GM18507 (cell line): ENCODE data around the gene ZNF710.

ENCODE experiments used
- DNase-seq: peaks from one replicate; pipeline ENCODE4 v3.0.0; 2011; ENCODE audit warnings: low read depth; ENCODE audit not compliant: insufficient read length; ENCODE audit errors: extremely low spot score
- FAIRE-seq: peaks from 2 replicates; lab custom pipeline; 2011; peaks lifted over from hg19 to GRCh38; lab: Jason Lieb, UNC

ZNF710 gene

DNA sequence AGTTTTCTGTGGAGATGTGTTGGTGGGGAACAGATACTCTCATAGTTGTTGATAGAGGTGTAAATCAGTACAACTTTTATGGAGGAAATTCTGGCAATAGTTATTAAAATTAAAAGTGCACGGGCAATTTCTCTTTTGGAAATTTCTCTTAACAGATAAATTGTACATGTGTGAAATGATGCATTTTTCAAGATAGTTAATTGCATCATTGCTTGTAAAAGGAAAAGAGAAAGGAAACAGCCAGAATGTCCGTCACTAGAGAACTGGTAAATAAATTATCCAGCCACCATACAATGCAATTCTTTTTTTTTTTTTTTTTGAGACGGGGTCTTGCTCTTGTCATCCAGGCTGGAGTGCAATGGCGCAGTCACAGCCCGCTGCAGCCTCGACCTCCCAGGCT lies 14.2 kb downstream of the ZNF710 start:
- FAIRE-seq: no peak
- no peak for DNase-seq

DNA sequence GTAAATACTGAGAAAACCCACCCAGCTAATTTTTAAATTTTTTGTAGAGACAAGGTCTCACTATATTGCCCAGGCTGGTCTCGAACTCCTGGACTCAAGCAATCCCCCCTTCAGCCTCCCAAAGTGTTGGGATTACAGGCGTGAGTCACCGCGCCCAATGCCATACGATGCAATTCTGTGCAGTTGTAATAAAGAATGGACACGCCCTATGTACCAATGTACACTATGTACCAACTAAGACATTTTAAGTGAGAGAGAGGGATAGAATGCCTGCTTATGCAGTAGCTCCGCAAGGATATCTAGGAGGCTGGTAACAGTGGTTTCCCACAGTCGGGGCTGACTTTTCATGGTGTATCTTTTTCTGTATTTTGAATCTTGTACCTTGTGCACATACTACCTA lies 14.6 kb downstream of the ZNF710 start:
- DNase-seq: no peak
- FAIRE-seq: no peak

DNA sequence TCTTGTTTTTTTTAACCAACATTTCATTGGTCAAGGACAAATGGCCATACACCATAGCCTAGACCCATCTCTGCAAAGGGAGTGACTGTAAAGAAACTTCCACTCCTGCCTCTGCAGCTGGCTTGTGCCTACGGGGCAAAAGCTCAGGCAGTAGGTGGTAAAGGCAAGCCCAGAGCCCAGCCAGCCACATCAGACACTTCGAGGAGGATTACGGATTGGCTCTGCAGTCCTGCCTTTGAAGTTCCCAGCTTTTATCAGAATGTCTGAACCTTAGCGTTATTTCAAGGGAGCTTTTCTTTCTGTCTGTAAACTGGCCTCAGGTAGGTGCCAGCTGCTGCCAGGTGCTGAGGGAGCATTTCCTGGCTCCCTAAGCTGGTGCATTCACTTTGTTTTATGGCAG lies 15.6 kb downstream of the ZNF710 start:
- DNase-seq: no peak
- no peak for FAIRE-seq

DNA sequence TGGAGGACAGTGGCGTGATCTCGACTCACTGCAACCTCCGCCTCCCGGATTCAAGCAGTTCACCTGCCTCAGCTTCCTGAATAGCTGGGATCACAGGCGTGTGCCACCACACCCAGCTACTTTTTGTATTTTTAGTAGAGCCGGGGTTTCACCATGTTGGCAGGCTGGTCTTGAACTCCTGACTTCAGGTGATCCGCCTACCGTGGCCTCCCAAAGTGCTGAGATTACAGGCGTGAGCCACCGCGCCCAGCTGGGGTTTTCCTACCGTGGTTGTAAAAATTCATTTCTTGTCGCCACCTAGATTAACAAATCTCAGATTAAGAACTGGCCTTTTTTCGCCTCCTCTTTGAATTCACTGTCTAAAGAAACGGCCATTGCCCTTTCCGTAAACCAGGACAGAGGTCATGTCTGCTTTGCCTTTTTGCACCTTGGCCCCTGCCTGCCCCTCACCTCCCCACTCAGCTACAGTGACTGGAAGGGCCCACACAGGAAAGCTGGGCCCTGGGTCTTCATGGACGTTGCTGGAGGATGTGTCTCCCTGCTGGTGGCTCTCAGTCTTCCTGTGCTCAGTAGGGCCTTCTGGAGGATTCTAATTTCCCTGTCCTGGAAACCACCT lies 17.2 kb downstream of the ZNF710 start:
- no peak for FAIRE-seq
- DNase-seq: no peak

DNA sequence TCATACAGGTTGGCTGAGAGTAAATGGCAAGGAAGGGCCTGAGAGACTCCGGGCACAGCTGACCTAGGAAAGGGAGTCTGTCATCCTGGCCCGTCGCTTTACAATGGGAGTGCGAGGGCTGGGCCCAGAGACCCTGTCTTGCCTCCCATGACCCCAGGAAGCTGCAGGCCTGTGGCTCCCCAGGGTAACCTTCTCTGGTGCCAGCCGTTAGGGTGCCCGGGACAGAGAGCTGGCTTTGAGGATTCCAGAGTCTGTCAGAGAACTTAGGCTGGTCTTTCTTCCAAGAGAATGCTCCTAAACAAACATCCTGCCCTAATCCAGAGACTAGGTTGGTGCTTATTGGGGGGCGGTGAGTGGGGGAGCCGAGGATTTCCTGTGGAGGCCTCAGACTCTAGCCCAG lies 18.5 kb downstream of the ZNF710 start:
- no peak for DNase-seq
- FAIRE-seq: no peak

DNA sequence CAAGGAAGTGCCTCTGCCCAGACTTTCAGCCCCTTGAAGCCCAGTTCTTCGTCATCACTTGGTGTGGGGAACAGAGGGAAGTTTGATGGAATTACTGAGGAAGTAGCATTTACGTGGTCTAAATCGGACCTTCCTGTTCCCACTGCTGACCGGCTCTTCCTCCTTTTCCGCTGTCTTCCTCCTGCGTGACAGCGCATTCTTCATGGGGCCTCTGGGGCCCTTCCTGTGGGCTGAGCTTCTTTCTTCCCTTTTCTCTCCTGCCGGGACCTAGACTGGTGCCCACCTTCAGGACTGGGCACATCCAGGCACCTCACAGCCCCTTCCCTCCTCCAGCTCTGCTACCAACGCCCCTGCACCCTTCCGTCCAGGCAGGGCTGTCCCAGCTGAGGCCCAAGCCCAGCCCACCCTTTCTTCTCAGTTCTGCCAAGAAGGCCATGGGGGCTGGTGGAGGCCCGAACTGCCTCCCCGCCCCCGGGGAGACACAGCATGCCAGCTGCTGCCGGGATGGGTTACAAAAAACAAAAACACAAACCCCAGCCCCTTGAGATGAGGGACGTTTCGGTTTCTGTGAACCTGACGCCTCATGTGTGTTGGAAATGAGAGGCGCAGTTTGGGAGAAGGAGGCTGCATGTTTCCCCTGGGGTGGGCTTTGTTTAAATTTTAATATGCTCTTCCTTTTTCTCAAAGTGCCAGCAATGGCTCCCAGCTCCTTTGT lies 19.1 kb downstream of the ZNF710 start:
- no peak for FAIRE-seq
- DNase-seq: no peak

DNA sequence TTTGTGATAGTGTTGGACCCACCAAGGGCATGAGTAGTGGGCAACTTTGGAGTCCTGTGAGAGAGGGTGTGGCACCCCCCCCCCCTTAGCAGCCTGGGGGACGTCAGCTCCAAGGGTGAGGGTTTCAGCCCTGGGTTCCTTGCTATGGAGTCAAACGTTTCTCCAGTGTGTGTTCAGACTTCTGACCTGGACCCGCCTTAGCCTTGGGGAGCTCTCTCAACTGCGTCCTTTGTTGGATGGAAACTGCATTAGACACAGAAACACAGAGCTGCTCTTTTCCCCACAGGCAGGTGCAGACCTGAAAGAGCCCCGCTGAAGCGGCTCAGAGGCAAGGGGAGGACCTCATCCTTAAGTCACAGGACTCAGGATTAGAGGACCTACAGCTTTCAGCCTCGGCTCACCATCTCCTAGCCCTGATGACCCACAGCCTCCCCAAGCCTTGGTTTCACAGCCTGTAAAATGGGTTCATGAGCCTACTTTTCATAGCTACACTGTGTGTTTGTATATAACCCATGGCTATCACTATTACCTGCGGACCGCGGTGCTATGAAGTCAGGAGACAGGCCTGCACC lies 19.9 kb downstream of the ZNF710 start:
- DNase-seq (no peak), FAIRE-seq (no peak)

DNA sequence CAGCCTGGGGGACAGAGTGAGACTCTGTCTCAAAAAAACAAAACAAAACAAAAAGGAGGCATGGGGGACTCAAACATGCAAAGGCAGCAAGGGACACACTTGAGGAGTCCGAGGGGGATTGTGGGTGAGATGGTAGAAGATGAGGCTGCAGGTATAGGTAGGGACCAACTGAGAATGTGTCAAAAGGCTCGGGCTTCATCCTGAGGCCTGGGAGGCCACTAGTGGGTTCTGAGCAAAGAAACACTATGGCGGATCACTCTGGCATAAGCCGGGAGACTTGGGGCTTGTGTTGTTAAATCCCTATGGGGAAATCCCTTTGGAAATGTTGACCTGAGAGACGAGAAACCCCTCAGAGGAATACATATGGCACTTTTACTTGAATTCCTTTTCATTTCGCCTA lies 21.2 kb downstream of the ZNF710 start:
- DNase-seq (no peak), FAIRE-seq (no peak)

DNA sequence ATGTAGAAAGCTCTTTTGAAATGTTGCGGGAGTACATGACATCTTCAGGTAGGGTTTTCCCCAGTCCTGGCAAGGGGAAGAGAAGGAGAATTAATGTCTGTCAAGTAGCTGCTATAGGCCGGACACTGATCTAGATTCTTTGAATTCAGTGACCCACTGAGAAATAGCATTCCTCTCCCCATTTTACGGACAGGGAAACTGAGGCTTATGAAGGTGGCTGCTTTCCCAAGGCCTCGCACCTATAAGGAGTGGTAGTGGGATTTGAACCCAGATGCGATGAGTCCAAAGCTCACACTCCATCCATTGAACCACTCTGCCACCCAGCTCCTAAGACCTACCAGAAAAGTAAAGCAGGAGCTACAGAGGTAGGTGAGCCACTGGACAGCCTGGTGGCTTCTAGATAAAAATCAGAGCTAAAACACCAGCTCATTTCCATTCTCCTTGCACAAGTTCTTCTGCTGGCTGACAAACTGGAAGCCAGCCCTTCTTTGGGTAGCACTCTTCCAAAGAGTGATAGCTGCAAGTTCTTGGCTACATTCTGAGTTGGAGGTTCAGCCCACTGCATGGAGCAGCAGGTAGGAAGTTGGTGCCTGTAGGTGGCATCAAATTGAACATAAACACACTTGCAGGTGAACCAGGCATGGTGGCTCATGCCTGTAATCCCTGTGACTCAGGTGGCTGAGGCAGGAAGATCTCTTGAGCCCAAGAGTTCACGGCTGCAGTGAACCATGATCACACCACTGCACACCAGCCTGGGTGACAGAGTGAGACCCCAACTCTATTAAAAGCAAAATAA lies 22.0 kb downstream of the ZNF710 start:
- FAIRE-seq (no peak), DNase-seq (no peak)

DNA sequence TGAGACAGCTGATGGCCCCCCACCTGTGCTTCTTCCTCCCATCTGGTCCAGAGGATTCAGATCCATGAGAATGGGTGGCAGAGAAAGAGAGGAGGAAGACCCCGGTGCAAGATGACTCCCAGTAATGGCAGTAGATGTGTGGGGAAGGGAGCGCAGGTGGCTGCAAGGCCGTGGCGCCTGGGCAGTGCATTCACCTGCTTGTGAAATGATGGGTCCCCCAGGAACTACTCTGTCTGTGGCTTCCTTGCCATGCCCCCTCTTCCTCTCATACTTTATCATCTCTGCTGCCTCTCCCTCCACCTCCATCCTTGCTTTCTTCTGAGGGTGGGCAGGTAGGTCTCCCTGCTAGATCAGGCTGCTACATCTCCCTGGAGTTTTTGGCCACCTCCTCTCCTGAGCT lies 23.3 kb downstream of the ZNF710 start:
- no peak for DNase-seq
- no peak for FAIRE-seq

DNA sequence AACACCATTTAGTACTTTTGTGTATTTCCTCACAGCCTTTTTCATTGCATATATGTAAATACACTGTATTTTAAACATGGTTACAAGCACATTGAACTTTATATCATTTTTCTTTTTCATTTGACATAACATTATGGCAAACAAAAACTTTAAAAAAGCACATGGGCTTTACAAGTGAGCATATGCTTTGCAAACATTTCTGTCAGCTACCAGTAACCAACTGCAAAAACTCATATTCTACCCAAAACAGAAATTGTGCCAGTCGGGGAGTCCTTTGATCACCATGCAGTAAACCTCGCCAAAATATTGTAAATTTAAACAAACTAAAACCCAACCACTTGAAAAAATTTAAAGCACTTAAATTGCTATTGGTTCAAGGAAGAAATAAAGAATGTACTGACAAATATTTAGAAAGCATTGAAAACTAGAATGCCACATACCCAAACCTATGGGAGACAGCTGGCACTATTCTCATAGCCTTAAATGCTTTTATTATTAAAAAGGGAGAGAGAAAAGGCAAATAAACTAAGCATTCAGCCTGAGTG lies 24.4 kb downstream of the ZNF710 start:
- no peak for DNase-seq
- FAIRE-seq: no peak

DNA sequence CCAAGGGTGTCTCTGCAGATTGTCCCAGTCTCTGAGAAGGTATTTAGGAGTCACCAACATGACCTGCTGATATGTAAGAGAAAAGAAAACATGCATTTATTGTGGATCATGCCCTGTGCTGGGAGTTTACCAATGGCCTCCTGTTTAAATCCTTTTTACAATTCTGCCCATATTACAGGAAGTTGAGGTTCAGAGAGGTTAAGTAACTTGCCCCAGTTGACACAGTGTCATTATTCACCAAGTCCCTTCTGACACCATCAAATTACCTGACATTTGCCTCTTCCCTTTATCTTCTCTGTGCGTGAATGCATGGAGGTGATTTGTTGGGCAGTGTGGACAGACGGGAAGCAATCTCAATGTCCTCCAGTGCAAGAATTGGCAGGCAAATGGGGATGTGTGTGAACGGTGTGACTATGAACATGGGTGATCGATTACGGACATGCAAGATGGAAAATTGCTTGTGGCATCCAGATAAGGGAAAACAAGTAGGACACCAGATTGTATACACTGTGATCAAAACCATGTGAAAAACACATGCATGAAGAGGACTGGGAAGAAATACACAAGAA lies 27.3 kb downstream of the ZNF710 start:
- FAIRE-seq: peak; percentile 41
- no peak for DNase-seq

DNA sequence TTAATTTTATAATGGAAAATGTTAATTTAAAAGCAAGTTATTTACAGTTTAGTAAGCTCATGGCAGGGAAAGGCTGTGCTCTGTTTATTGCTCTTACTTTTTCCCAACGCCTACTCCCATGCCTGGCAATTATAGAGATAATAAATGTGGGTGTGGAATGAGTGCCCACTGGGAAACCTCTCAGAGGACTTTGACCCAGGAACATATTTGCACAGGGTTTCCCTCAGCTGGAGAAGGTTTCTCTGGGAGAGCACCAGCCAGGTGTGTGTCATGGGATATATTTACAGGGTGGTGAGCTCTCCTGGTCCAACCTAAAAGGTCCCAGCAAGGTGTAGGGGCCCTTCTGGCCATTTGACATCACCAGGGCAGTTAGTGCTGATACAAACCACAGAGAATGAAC lies 27.9 kb downstream of the ZNF710 start:
- no peak for FAIRE-seq
- DNase-seq: no peak

DNA sequence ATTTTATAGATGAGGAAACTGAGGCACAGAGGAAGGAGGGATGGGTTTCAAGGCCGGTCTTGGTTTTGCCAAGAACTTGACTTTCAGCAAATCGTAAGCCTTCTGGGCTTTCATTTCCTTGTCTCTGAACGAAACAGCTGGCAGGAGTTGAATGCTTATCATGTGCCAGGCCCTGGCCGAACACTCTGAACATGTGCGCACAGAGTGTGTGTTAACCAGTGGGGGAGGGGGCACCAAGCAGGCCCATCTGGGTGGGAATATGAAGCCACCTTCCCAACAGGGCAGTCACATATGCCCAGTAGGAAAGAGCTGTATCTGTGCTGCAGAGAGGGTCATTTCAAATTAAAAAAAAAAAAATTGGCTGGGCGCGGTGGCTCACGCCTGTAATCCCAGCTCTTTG lies 29.3 kb downstream of the ZNF710 start:
- no peak for DNase-seq
- no peak for FAIRE-seq

DNA sequence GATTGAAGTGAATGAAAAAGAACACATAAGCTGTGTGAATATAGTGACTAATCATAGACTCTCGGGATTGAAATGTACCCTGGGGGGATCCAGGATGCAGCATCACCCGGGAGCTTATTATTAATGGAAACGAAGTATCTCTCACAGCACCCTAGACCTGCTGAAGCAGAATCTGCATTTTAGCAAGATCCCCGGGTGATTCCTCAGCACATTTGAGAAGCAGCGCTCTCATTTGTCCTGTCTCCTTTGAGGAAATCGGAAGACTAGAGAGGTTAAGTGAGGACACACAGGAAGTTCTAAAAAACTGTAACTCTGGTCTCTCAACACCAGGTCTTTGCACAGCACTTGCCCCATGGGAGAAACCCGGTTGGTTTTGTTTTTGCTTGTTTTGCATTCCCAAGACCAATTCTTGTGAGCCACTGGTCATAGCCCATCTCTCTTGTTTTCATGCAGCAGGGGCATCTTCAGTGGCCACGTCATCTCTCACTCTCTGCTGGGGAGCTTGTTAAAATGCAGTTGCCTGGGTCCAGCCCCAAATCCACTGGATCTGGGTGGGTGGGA lies 30.2 kb downstream of the ZNF710 start:
- DNase-seq (peak; percentile 60), FAIRE-seq (peak; percentile 99)

DNA sequence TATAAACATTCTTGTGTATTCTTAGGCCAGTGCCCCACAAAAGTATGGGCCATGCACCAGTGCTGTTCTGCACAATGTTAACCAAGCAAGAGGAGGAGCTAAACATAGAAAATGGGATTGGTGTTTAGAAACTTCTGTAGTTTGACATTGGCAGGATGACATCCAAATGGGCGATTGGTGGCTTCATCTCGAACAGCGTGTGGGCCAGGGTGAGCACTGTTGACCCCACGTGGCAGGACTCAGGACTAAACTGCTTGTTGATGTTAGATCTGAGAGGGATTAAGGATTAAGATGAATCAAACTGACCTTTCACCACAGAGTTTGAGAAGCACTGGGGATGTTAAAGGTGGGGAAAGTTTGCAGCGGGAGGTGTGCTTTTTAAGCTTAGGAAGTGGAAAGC lies 31.9 kb downstream of the ZNF710 start:
- DNase-seq (no peak), FAIRE-seq (no peak)

DNA sequence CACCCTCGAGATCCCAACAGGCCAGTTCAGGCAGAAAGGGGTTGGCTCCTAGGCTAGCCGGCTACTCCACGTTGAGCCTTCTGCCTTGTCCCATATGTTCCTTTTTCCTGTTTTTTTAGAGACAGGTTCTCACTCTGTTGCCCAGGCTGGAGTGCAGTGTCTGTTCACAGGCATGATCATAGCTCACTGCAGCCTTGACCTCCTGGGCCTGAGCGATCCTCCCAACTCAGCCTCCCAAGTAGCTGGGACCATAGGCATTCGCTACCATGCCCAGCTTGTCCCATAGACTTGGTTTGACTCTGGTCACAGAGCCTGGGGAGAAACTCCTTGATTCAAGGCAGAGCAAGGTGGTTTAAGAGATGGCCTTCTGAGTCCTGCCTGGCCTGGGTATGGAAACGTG lies 32.3 kb downstream of the ZNF710 start:
- FAIRE-seq (no peak), DNase-seq (no peak)

DNA sequence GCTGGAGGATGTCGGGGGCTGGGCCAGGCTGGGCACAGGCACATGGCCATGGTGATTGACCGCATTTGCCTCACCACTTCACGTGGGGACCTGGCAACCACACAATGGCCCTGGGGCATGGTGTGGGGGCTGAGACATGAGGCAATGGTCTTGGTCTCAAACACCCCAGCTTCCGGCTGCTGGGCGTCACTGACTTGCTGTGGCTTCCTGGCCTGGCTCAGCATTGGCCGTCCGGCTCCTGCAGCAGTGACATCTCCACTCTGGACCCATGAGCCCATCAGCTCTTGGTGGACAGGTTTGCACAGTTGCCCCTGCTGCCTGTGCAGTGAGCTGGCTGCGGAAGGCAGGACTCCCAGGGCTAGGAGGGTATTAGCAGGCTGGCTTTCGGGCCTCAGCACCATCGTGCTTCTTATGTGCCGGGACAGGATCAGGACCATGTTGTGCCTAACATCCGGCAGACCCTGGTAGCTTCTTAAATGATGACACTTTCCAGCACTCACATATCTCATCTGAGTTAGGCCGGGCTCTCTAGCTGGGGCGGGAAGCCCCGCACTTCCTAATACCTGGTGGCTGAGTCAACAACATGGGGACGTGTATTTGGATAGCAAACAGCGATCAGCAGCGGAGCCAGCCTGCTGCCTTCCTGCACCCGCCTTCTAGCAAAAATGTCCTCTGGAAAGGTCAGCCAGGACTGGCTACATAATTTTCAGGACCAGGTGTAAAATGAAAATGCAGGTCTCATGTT lies 34.1 kb downstream of the ZNF710 start:
- DNase-seq (no peak), FAIRE-seq (no peak)

DNA sequence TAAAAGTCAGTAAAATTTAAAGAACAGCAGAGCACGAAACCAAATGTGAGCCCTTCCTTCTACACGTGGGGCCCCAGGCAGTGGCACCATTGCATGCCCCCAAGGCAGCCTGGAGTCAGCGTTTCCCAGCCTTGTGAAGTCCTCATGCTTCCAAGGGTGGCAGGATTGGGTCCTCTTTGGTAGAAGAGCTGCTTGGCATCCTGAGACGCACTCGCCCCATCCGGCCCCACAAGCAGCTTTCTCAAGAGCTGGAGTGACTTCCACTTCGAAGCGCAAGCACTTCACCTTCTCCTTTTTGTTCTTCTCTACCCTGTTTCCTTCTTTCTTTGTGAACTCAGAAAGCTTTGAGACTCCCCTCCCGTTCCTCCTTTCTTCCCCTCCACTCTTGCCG lies 34.7 kb downstream of the ZNF710 start:
- no peak for DNase-seq
- no peak for FAIRE-seq
